Colonic mucosa (tissue), 4 donors: ENCODE measurements around the gene IL1F10. TPM values are rescaled to one million over a fixed set of nuclear protein-coding genes. Genes with fewer than 3 reads are reported as not detected.

ENCODE experiments used
- DNase-seq: peaks from one replicate; pipeline ENCODE4 v3.0.0-alpha.2; 2020
- H3K27ac ChIP-seq: fragments of 200-600 bp; one replicate; pipeline ENCODE4 v1.8.0; 2021
- H3K27me3 ChIP-seq: fragments of 200-600 bp; one replicate; pipeline ENCODE4 v1.8.0; 2021
- H3K36me3 ChIP-seq: fragments of 200-600 bp; one replicate; pipeline ENCODE4 v1.8.0; 2021
- H3K4me1 ChIP-seq: fragments of 200-600 bp; one replicate; pipeline ENCODE4 v1.8.0; 2021; ENCODE audit warnings: mild to moderate bottlenecking
- H3K4me3 ChIP-seq: fragments of 200-600 bp; one replicate; pipeline ENCODE4 v1.8.0; 2021
- H3K9ac ChIP-seq, 2 donors: one replicate each; pipeline ENCODE4 v1.7.0; 2013; ENCODE audit warnings: control low read depth in 2 of 2, low read depth in 2 of 2, low read length in 2 of 2
- H3K9me3 ChIP-seq: fragments of 200-600 bp; one replicate; pipeline ENCODE4 v1.8.0; 2021
- intact Hi-C: fragments of 100-400 bp; cut with DNase I; formaldehyde crosslinking; loops from one replicate; pipeline ENCODE4 v1.14.1; 2022
- total RNA-seq, 2 donors: library from RNA; stranded (reverse); fragmentation: NEBNext Ultra II Directional in 1 of 2; extraction: Animal tissue kit (Norgen Biotek cat#: 25700) in 1 of 2; gene quantifications; one replicate each; pipeline ENCODE4 v1.2.1, GENCODE V29; 2021
- TF ChIP-seq, protein P1 (sequence below): fragments of 200-600 bp; IDR thresholded peaks from one replicate; pipeline ENCODE4 v1.8.0; 2022; ENCODE audit warnings: antibody characterized with exemption, mild to moderate bottlenecking
- donor health status: healthy.
- donor health status: DM: no; HTN: no; CAD: no.
- donor health status: DM: no; HTN: no; CAD: no.

IL1F10 gene
- total RNA-seq, 2 donors from 2014 or later = not detected

DNA sequence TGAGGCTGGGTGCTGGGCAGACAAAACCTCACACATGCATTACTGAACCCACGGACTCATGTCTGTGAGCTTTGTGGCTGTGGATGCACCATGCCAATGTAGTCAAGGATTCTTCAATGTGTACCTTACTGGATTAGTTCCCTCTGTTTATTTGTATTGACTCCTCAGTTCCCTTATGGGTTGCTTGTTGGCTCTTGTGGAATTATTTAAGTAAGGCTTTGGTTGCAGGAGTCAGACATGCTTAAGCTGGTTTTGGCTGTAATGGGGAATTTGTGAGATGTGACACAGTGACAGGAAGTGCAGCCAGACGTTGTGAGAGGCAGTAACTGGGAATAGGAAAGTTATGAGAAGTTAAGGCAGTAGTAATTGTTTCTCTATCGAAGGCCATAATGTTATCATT lies 46.0 kb downstream of the IL1F10 start:
- no peaks in the 10 kb centered on the region for H3K27me3 ChIP-seq
- H3K36me3 ChIP-seq = no peaks in the 10 kb centered on the region
- H3K4me3 ChIP-seq = no peak overlapping the region
- no peaks in the 10 kb centered on the region for H3K4me1 ChIP-seq
- H3K9me3 ChIP-seq = no peaks in the 10 kb centered on the region
- DNase-seq = no peak
- H3K9ac ChIP-seq = no peak overlapping the region
- H3K27ac ChIP-seq = no peak overlapping the region
- TF ChIP-seq, protein P1, sequence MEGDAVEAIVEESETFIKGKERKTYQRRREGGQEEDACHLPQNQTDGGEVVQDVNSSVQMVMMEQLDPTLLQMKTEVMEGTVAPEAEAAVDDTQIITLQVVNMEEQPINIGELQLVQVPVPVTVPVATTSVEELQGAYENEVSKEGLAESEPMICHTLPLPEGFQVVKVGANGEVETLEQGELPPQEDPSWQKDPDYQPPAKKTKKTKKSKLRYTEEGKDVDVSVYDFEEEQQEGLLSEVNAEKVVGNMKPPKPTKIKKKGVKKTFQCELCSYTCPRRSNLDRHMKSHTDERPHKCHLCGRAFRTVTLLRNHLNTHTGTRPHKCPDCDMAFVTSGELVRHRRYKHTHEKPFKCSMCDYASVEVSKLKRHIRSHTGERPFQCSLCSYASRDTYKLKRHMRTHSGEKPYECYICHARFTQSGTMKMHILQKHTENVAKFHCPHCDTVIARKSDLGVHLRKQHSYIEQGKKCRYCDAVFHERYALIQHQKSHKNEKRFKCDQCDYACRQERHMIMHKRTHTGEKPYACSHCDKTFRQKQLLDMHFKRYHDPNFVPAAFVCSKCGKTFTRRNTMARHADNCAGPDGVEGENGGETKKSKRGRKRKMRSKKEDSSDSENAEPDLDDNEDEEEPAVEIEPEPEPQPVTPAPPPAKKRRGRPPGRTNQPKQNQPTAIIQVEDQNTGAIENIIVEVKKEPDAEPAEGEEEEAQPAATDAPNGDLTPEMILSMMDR = no peak
- intact Hi-C loops = no loop called here

- Histone ChIP-seq H3K9me3 (no peaks in the 10 kb centered on the region), H3K27me3 (no peaks in the 10 kb centered on the region), H3K4me1 (no peaks in the 10 kb centered on the region), H3K27ac (no peak overlapping the region), H3K9ac (no peak overlapping the region), H3K4me3 (no peak overlapping the region), H3K36me3 (no peaks in the 10 kb centered on the region)
- intact Hi-C loops = no loop called here
- no peak for DNase-seq
- TF ChIP-seq, protein P1 = no peak
These were observed 46.6 kb downstream of the IL1F10 start for GRCh38 chr2:113114224-113114945.

DNA sequence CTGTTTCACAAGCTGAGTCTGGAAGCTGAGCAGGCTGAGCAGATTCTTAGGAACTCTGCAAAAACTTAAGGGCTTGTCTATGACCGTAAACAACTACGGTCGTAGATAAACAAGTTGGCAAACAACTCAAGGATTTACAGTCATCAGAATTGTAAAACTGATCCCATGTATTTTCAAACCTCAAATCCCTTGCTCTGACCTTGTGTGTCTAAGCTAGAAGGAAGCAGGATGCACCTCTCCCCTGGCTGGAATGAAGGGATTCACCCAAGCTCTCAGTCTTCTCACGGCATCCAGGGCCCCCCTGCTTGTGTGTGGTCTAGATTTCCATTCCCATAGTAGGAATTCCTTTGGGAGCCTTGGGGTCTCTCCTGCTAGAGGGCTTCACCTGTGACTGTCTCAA lies 47.2 kb downstream of the IL1F10 start:
- DNase-seq = no peak
- TF ChIP-seq, protein P1 = no peak
- H3K4me3 ChIP-seq = no peak overlapping the region
- H3K9ac ChIP-seq = no peak overlapping the region
- no peaks in the 10 kb centered on the region for H3K27me3 ChIP-seq
- no peaks in the 10 kb centered on the region for H3K4me1 ChIP-seq
- H3K36me3 ChIP-seq = no peaks in the 10 kb centered on the region
- intact Hi-C loops = no loop called here
- no peaks in the 10 kb centered on the region for H3K9me3 ChIP-seq
- H3K27ac ChIP-seq = no peak overlapping the region

- intact Hi-C loops = no loop called here
- Histone ChIP-seq H3K27me3 (no peaks in the 10 kb centered on the region), H3K9me3 (no peaks in the 10 kb centered on the region), H3K4me1 (no peaks in the 10 kb centered on the region), H3K4me3 (no peak overlapping the region), H3K27ac (no peak overlapping the region), H3K9ac (no peak overlapping the region), H3K36me3 (no peaks in the 10 kb centered on the region)
- TF ChIP-seq, protein P1 = no peak
- DNase-seq = no peak
These were observed 48.6 kb downstream of the IL1F10 start for GRCh38 chr2:113116100-113116958.

- Histone ChIP-seq H3K27me3 (no peaks in the 10 kb centered on the region), H3K4me1 (no peaks in the 10 kb centered on the region), H3K9ac (no peak overlapping the region), H3K36me3 (no peaks in the 10 kb centered on the region), H3K4me3 (no peak overlapping the region), H3K9me3 (no peaks in the 10 kb centered on the region), H3K27ac (peak overlapping the region; percentile 11)
- peak; percentile 68 for DNase-seq
- intact Hi-C loops = no loop called here
- TF ChIP-seq, protein P1 = no peak
These were observed 49.9 kb downstream of the IL1F10 start for GRCh38 chr2:113117541-113118262.
